AG10803 (cell line): ENCODE data around the gene PEMT.

ENCODE experiments used
- DNase-seq: peaks from one replicate; pipeline ENCODE4 v3.0.0; 2010; ENCODE audit warnings: low read depth
- H3K4me3 ChIP-seq: 2 replicates; pipeline ENCODE4 v1.5.1; 2011; ENCODE audit warnings: mild to moderate bottlenecking, low read length, control low read depth
- CTCF ChIP-seq: conservative IDR thresholded peaks from 2 replicates; pipeline ENCODE4 v1.5.1; 2011; ENCODE audit warnings: mild to moderate bottlenecking, low read length, control low read depth, inconsistent platforms

The PEMT gene

GRCh38 chr17:17628388-17629008 lies 37.0 kb upstream of the PEMT start:
- no peak overlapping the region for H3K4me3 ChIP-seq
- no peak for DNase-seq
- TF ChIP-seq CTCF, result no peak

GRCh38 chr17:17626840-17627239 lies 35.3 kb upstream of the PEMT start:
- TF ChIP-seq CTCF, result no peak
- no peak for DNase-seq
- no peak overlapping the region for H3K4me3 ChIP-seq

- no peak for DNase-seq
- H3K4me3 ChIP-seq, result no peak overlapping the region
- no peak for TF ChIP-seq CTCF
These were observed 34.8 kb upstream of the PEMT start for GRCh38 chr17:17626151-17626805.

- H3K4me3 ChIP-seq, result no peak overlapping the region
- no peak for TF ChIP-seq CTCF
- no peak for DNase-seq
These were observed 33.2 kb upstream of the PEMT start for GRCh38 chr17:17624741-17625140.

- H3K4me3 ChIP-seq, result no peak overlapping the region
- TF ChIP-seq CTCF, result no peak
These were observed 32.4 kb upstream of the PEMT start for GRCh38 chr17:17623904-17624303.

GRCh38 chr17:17621254-17621653 lies 29.7 kb upstream of the PEMT start:
- no peak for TF ChIP-seq CTCF
- DNase-seq, result no peak

More at GRCh38 chr17:17623904-17624303, 32.4 kb upstream of the PEMT start:
- DNase-seq, result no peak

GRCh38 chr17:17613708-17614114 lies 22.2 kb upstream of the PEMT start:
- peak; percentile 93 for TF ChIP-seq CTCF
- peak; percentile 74 for DNase-seq
- no peak overlapping the region for H3K4me3 ChIP-seq

More at GRCh38 chr17:17621254-17621653, 29.7 kb upstream of the PEMT start:
- no peak overlapping the region for H3K4me3 ChIP-seq
